ENCODE data around the gene AGPAT4.

GRCh38 chr6:161161121-161161520 lies 112.7 kb downstream of the AGPAT4 start:
- TF ChIP-seq, protein P1, sequence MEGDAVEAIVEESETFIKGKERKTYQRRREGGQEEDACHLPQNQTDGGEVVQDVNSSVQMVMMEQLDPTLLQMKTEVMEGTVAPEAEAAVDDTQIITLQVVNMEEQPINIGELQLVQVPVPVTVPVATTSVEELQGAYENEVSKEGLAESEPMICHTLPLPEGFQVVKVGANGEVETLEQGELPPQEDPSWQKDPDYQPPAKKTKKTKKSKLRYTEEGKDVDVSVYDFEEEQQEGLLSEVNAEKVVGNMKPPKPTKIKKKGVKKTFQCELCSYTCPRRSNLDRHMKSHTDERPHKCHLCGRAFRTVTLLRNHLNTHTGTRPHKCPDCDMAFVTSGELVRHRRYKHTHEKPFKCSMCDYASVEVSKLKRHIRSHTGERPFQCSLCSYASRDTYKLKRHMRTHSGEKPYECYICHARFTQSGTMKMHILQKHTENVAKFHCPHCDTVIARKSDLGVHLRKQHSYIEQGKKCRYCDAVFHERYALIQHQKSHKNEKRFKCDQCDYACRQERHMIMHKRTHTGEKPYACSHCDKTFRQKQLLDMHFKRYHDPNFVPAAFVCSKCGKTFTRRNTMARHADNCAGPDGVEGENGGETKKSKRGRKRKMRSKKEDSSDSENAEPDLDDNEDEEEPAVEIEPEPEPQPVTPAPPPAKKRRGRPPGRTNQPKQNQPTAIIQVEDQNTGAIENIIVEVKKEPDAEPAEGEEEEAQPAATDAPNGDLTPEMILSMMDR (IDR thresholded peaks at IDR 0.05 in 4 of 5, conservative IDR thresholded peaks at IDR 0.05 in 1 of 5): no peak
- TF ChIP-seq POLR2A (IDR thresholded peaks at IDR 0.05): no peak
